ENCODE data around the gene GSTM4. TPM values are rescaled to one million over a fixed set of nuclear protein-coding genes. Genes with fewer than 3 reads are reported as not detected.

The GSTM4 gene
- total RNA-seq, 1 donor from 2014 or later, result 36.8 TPM

GRCh38 chr1:109632671-109633346, 23.1 kb upstream of the GSTM4 start:
- DNase-seq, result no peak
- intact Hi-C loops (cut with micrococcal nuclease), result loop anchor here (5.0 kb wide), 1 partner anchor 86 kb away; the partner anchor contains the start of gene GNAI3
- no peaks in the 10 kb centered on the region for H3K9me3 ChIP-seq (replicated peaks)

DNA sequence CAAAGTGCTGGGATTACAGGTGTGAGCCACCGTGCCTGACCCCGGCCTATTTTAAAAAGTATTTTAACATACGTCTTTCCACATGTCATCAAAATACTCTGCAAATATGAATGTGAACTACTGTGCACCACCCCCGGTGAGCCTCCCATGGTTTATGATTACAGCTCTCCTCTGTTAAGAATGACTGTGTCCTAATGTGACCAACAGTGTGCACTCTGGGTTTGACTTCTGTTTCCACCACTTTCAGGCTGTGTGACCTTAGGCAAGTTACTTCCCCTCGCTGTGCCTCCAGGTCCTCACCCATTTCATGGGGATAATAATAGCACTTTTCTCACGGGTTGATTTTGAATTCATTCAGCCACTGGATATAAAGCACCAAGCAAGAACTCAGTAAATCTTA, 21.6 kb upstream of the GSTM4 start:
- Histone ChIP-seq H3K9me3 (replicated peaks) (no peaks in the 10 kb centered on the region), H3K4me1 (peaks cover 32% of the 10 kb centered on the region), H3K4me3 (no peak overlapping the region), H3K36me3 (peaks cover 20% of the 10 kb centered on the region), H3K27me3 (ENCODE audit: low read depth) (no peaks in the 10 kb centered on the region), H3K27ac (replicated peaks) (no peak overlapping the region)
- no peak for TF ChIP-seq CTCF (IDR thresholded peaks at IDR 0.05; ENCODE audit: borderline replicate concordance)
- intact Hi-C loops (cut with micrococcal nuclease), result loop anchor here (5.0 kb wide), 1 partner anchor 87 kb away; the partner anchor contains the start of gene GNAI3
- no peak for DNase-seq

More at GRCh38 chr1:109632671-109633346, 23.1 kb upstream of the GSTM4 start:
- H3K36me3 ChIP-seq, result peaks cover 35% of the 10 kb centered on the region
- H3K27me3 ChIP-seq (ENCODE audit: low read depth), result no peaks in the 10 kb centered on the region
- no peak for TF ChIP-seq CTCF (IDR thresholded peaks at IDR 0.05; ENCODE audit: borderline replicate concordance)
- peaks cover 32% of the 10 kb centered on the region for H3K4me1 ChIP-seq
- peak overlapping the region; percentile 37 for H3K27ac ChIP-seq (replicated peaks)
- no peak overlapping the region for H3K4me3 ChIP-seq

- peaks cover 32% of the 10 kb centered on the region for H3K4me1 ChIP-seq
- DNase-seq, result no peak
- H3K36me3 ChIP-seq, result peaks cover 13% of the 10 kb centered on the region
- no peaks in the 10 kb centered on the region for H3K9me3 ChIP-seq (replicated peaks)
- no peaks in the 10 kb centered on the region for H3K27me3 ChIP-seq (ENCODE audit: low read depth)
- no peak overlapping the region for H3K27ac ChIP-seq (replicated peaks)
- intact Hi-C loops (cut with micrococcal nuclease), result loop anchor here (5.0 kb wide), 1 partner anchor 88 kb away; the partner anchor contains the start of gene GNAI3
- no peak overlapping the region for H3K4me3 ChIP-seq
- no peak for TF ChIP-seq CTCF (IDR thresholded peaks at IDR 0.05; ENCODE audit: borderline replicate concordance)
These were observed 20.8 kb upstream of the GSTM4 start for GRCh38 chr1:109634771-109635750.

- no peak for DNase-seq
- Histone ChIP-seq H3K27me3 (ENCODE audit: low read depth) (no peaks in the 10 kb centered on the region), H3K4me3 (no peak overlapping the region), H3K27ac (replicated peaks) (peak overlapping the region; percentile 36), H3K4me1 (peaks cover 32% of the 10 kb centered on the region), H3K36me3 (peaks cover 10% of the 10 kb centered on the region), H3K9me3 (replicated peaks) (no peaks in the 10 kb centered on the region)
- TF ChIP-seq CTCF (IDR thresholded peaks at IDR 0.05; ENCODE audit: borderline replicate concordance), result no peak
- intact Hi-C loops (cut with micrococcal nuclease), result no loop called here
These were observed 20.1 kb upstream of the GSTM4 start for GRCh38 chr1:109635862-109636200.

GRCh38 chr1:109636201-109636952, 19.5 kb upstream of the GSTM4 start:
- peak overlapping the region; percentile 36 for H3K27ac ChIP-seq (replicated peaks)
- H3K36me3 ChIP-seq, result peaks cover 5% of the 10 kb centered on the region
- DNase-seq, result no peak
- H3K9me3 ChIP-seq (replicated peaks), result no peaks in the 10 kb centered on the region
- intact Hi-C loops (cut with micrococcal nuclease), result no loop called here
- H3K27me3 ChIP-seq (ENCODE audit: low read depth), result no peaks in the 10 kb centered on the region
- peaks cover 32% of the 10 kb centered on the region for H3K4me1 ChIP-seq
- no peak overlapping the region for H3K4me3 ChIP-seq
- TF ChIP-seq CTCF (IDR thresholded peaks at IDR 0.05; ENCODE audit: borderline replicate concordance), result no peak
